SH-SY5Y (cell line): ENCODE measurements around the gene ATP6V1G3.

Experiments
- GATA2 ChIP-seq: IDR thresholded peaks from 2 replicates; pipeline ENCODE4 v1.6.1; 2011; ENCODE audit warnings: mild to moderate bottlenecking, low read depth, low read length
- GATA3 ChIP-seq: IDR thresholded peaks from 2 replicates; pipeline ENCODE4 v1.6.1; 2011; ENCODE audit warnings: low read depth, mild to moderate bottlenecking, low read length, moderate library complexity

DNA sequence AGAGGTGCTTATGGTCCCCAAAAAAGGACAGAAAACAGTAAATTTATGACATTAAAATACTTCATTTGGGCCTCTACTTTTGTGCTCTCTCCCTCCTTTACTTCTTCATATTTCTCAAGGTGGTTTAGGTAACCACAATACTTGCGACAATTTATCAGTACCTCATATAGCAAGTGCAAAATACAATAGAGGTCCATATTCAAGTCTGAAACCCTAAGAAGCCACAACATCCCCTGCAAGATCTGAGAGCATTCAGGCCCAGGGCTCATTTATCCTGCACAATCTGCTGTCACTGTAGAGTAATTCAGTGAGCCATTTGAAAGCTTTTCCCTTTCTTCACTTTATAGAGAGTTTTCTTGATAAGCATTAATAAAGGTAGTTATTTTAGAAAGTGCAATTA lies 24.2 kb upstream of the ATP6V1G3 start:
- no peak for TF ChIP-seq GATA3
- no peak for TF ChIP-seq GATA2
